ENCODE data around the gene PRTFDC1.
"Not testable (repeated sequence)": the region's sequence is repeated elsewhere in the genome, so short reads cannot be mapped to it uniquely, and the experiment has no call there.

PRTFDC1 gene

GRCh38 chr10:24930427-24930826 lies 22.0 kb downstream of the PRTFDC1 start:
- TF ChIP-seq CTCF (IDR thresholded peaks at IDR 0.05; ENCODE audit: borderline replicate concordance, insufficient read depth, low read depth, low read length) = no peak

GRCh38 chr10:24929904-24930303 lies 22.5 kb downstream of the PRTFDC1 start:
- no peak for TF ChIP-seq CTCF (IDR thresholded peaks at IDR 0.05; ENCODE audit: borderline replicate concordance, insufficient read depth, low read depth, low read length)
- no peak overlapping the region for H3K4me3 ChIP-seq (ENCODE audit: low read depth, low read length)

More at GRCh38 chr10:24930427-24930826, 22.0 kb downstream of the PRTFDC1 start:
- no peak overlapping the region for H3K4me3 ChIP-seq (ENCODE audit: low read depth, low read length)

GRCh38 chr10:24929056-24929544 lies 23.3 kb downstream of the PRTFDC1 start:
- no peak for TF ChIP-seq CTCF (IDR thresholded peaks at IDR 0.05; ENCODE audit: borderline replicate concordance, insufficient read depth, low read depth, low read length)
- no peak overlapping the region for H3K4me3 ChIP-seq (ENCODE audit: low read depth, low read length)

GRCh38 chr10:24928163-24928562 lies 24.2 kb downstream of the PRTFDC1 start:
- TF ChIP-seq CTCF (IDR thresholded peaks at IDR 0.05; ENCODE audit: borderline replicate concordance, insufficient read depth, low read depth, low read length) = no peak
- H3K4me3 ChIP-seq (ENCODE audit: low read depth, low read length) = no peak overlapping the region

- no peak for TF ChIP-seq CTCF (IDR thresholded peaks at IDR 0.05; ENCODE audit: borderline replicate concordance, insufficient read depth, low read depth, low read length)
- no peak overlapping the region for H3K4me3 ChIP-seq (ENCODE audit: low read depth, low read length)
Measured at GRCh38 chr10:24926557-24926956, 25.8 kb downstream of the PRTFDC1 start.

GRCh38 chr10:24925799-24926198 lies 26.6 kb downstream of the PRTFDC1 start:
- H3K4me3 ChIP-seq (ENCODE audit: low read depth, low read length) = no peak overlapping the region
- TF ChIP-seq CTCF (IDR thresholded peaks at IDR 0.05; ENCODE audit: borderline replicate concordance, insufficient read depth, low read depth, low read length) = no peak

- not testable (repeated sequence) for H3K4me3 ChIP-seq (ENCODE audit: low read depth, low read length)
Measured at GRCh38 chr10:24924483-24924882, 27.9 kb downstream of the PRTFDC1 start.

- H3K4me3 ChIP-seq (ENCODE audit: low read depth, low read length) = not testable (repeated sequence)
Measured at GRCh38 chr10:24922222-24922868, 30.1 kb downstream of the PRTFDC1 start.

Data from GM12875 (cell line).